Activated CD4-positive, alpha-beta T cell treated with anti-CD3 and anti-CD28 coated beads, Interleukin-10, Interleukin-2, amounts not matched to agents 100 ng/mL and 50 ng/mL, durations not matched to agents 16 hours and 8 hours (primary cell): ENCODE data around the gene ANKS1B.
"Not testable (repeated sequence)": the region's sequence is repeated elsewhere in the genome, so short reads cannot be mapped to it uniquely, and the experiment has no call there.

Experiments used
- DNase-seq: peaks from one replicate; pipeline ENCODE4 v3.0.0-alpha.2; 2020

The ANKS1B gene

DNA sequence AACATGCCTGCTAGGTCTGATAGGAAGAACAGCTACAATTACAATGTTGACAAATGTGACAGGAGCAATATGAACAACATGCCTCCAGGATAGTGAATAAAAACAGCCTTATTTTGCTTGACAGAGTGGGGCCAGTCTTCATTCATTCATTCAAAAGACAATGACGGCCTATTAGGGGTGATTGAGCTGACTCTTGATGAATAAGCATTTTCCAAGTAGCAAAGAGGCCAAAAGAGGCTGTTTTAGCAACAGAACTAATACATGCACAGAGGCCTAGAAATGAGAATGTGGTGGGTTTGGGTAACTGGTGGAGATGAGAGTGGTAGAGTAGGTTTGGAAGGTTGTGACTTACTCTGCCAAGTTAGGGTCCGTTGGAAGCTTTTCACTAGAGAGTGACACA, 1201.3 kb downstream of the ANKS1B start:
- no peak for DNase-seq

DNA sequence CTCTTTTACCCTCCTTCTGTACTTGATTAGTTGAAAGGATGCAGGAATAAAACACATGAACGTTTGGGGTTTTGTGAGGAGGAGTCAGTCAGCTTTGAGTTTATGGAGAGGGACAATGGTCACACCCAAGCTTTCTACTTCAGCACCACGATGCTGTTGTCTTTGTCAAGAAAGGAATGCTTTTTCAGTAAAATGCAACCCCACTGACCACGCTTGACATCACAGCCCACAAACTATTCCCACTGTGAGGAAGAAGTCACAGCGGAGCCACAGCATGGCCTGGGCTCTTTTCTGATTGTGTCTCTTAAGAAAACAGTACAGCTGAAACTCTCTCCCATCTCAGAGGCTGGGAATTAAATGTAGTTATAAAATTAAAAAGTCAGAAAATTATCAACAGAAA, 1204.5 kb downstream of the ANKS1B start:
- DNase-seq, result no peak

GRCh38 chr12:98772818-98773217, 1211.9 kb downstream of the ANKS1B start:
- no peak for DNase-seq

DNA sequence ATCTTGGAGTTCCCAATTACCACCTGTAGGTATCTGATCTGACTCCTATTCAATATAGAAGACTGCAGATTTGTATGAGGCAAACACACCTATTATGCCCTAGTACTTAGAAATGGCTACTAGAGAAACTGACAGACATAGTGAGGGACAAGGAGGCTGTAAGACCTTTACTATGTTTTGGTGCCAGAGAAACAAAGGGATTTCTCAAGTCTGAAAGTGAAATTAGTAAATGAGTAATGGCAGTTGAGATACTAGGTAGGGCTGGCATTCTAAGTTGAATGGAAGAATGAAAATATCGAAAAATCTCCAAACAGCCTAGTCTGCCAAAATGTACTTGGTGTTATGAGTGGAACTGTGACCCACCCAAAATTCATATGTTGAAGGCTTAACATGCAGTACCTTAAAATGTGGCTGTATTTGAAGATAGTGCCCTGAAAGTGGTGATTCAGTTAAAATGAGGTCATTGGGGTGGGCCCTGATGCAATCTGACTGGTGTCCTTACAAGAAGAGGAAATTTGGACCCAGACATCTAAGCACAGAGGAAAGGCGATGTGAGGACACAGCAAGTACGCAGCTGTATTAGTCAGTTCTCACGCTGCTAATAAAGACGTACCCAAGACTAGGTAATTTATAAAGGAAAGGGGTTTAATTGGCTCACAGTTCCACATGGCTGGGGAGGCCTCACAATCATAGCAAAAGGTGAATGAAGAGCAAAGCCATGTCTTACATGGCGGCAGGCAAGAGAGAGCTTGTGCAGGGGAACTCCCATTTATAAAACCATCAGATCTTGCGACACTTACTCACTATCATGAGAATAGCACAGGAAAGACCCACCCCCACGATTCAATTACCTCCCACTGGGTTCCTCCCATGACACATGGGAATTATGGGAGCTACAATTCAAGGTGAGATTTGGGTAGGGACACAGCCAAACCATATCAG, 1212.7 kb downstream of the ANKS1B start:
- no peak for DNase-seq

DNA sequence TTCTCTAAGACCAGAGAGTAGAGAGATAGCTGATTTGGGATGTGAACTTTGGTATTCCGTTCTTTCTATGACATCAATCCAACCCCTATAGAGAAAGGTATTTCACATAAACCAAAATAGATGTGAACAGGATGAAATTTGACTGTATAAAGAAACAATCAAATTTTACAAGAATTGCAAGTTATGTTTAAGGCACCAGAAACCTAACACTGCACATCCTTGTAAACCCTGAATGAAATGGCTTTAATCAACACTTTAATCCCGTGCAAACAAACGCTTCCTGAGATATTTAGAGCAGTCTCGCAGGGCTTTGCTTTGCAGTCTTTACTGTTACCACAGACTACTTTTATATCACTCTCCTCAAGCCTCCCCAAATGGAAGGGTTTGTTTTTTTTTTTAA, 1214.5 kb downstream of the ANKS1B start:
- DNase-seq, result no peak

- no peak for DNase-seq
These were observed 1215.7 kb downstream of the ANKS1B start for GRCh38 chr12:98769068-98769467.

DNA sequence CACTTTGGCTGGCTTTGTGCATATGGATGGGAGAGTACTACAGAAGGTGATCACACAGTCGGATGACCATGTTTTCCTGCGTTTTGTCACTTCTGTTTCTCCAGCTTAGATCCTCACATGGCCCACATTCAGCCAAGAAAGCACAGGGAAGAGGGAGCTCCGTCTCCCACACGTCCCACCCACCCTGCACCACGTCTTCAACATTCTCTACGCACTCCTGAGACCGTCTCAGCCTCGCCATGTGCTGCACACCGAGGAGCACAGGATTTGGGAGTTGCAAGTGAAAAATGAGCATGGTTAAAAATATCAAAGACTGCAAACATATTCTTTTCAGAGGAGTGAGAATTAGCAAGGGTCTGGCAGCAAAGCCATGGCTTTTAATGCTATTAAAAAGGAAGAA, 1217.5 kb downstream of the ANKS1B start:
- no peak for DNase-seq

GRCh38 chr12:98763656-98764055, 1221.1 kb downstream of the ANKS1B start:
- DNase-seq, result no peak

DNA sequence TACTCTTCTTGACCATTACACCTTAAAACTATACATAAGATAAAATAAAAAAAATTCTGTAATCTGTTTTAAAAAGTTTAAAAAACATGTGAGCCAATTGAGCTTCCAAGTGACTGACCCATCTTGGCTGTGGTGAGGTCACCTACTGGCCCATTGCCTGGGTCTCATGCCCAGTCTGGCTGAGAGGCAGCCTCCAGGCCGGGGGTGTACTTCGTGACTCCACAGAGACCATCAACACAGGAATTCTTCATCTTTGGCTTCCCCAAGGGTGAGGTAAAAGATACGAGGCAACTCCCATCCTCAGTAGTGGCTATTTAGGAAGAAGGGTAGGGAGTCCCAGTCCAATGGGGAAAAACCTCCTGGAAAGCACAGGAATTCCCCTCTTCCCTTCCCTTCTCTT, 1226.4 kb downstream of the ANKS1B start:
- no peak for DNase-seq

- no peak for DNase-seq
These were observed 1227.3 kb downstream of the ANKS1B start for GRCh38 chr12:98757455-98757854.

DNA sequence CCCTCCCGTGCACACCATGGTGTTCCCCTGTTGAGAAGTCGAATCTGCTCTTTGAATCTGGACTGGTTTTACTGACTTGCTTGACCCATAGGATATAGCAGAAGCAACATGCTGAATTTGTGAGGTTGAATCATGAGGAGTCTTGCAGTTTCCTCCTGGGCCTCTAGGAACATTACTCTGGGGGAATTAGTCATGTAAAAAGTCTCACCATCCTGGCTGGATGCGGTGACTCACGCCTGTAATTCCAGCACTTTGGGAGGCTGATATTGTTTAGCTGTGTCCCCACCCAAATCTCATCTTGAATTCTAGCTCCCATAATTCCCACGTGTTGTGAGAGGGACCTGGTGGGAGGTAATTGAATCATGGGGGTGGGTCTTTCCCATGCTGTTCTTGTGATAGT, 1228.9 kb downstream of the ANKS1B start:
- not testable (repeated sequence) for DNase-seq

DNA sequence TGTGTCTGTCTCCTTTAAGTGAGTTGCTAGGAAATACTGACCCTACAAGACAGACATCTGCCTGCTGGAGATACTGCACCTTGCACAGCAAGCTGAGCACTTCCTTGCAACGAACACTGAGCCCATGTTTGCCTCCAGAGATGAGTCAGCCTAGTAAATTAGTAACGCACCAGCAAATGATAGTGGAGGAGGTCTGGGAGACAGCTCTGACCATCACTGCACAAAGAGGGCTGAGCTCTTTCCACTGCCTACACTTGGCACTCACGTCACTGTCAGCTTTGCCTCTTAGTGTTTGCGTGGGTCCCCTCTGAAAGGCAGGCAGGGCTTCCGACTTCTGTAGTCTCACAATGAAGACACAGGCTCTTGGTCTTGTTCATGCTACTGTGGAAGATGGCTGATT, 1230.6 kb downstream of the ANKS1B start:
- peak; percentile 90 for DNase-seq

GRCh38 chr12:98752726-98753125, 1232.0 kb downstream of the ANKS1B start:
- DNase-seq, result no peak

GRCh38 chr12:98751580-98752115, 1233.1 kb downstream of the ANKS1B start:
- no peak for DNase-seq

GRCh38 chr12:98750511-98750910, 1234.2 kb downstream of the ANKS1B start:
- DNase-seq, result no peak

- no peak for DNase-seq
These were observed 1236.3 kb downstream of the ANKS1B start for GRCh38 chr12:98748463-98748862.

DNA sequence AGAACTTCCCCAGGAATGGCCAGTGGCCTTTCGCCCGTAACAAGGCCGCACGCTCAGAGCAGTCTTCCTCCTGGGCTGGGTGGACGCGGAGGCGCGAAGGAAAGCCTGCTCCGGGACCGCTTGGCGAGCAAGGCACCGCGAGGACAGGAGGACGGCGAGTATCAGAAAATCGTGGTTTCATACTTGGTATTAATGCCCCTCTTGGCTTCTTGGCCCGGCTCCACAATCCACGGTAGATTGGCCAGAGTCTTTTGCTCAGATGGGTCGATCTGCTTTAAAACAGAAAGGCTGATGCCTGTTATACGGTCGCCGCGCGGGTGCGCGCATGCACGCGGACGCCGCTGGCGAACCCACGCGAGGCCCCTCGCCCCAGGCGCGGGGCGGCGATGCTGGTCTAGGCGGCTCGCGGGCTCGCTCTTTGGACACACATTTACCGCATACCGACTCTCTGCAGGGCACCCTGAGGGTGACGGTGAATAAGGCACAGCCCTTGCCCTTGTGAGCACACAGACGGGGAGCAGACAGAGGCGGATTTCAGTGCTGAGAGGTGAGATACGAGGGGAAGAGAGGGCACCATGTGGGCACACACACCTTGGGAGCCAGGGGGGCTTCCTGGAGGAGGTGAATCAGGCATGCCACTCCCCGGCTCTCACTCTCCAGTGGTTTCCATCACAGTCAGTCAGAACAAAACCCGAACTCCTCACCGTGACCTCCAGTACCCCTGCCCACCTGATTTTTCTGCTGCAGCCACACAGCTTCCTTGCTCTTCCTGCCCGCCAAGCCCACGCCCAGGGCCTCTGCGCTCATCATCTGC, 1239.0 kb downstream of the ANKS1B start:
- DNase-seq, result peak; percentile 50

DNA sequence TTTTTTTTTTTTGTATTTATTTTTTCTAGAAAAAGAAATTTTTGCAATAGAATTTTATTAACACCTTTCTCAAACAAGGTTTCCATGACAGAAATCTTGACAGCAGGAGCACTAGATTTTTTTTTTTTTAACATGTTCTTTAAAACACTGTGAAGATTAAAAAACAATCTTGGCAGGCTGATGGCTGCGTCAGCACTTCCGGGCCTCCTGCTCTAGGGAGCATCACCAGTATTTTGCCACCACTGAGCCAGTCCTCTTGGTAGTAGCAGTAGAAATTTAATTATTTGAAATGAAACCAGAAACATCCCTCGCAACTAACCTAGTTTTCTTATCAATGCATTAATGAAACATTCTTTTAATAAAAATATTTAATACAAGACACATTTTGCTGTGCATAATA, 1240.1 kb downstream of the ANKS1B start:
- no peak for DNase-seq

DNA sequence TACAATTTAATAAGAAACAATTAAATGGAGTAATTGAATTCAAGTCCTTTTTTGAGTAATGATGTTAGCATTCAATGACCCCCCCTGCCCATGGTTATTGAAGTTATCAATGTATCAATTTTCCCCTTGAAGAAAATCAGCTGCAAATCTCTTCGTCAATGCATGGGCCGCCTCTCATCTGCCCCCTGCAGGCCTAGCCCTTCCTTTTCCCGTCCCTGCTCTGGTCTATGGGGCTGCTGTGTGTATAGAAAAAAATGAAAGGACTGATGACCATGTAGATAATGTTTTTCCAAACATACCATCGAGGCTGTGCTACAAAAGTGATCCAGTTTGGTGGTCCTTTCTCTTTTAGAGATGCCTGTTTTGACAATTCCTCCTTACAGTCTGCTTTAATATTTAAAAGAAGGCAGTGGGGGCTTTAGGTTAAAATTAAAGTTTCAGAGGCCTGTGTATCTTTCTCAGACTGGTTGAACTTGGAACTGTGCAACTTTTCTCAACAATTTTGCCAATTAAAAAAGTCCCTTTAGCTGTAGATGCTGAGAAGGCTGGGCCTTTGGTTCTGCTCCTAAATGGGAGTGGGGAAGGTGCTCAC, 1241.3 kb downstream of the ANKS1B start:
- peak; percentile 70 for DNase-seq

DNA sequence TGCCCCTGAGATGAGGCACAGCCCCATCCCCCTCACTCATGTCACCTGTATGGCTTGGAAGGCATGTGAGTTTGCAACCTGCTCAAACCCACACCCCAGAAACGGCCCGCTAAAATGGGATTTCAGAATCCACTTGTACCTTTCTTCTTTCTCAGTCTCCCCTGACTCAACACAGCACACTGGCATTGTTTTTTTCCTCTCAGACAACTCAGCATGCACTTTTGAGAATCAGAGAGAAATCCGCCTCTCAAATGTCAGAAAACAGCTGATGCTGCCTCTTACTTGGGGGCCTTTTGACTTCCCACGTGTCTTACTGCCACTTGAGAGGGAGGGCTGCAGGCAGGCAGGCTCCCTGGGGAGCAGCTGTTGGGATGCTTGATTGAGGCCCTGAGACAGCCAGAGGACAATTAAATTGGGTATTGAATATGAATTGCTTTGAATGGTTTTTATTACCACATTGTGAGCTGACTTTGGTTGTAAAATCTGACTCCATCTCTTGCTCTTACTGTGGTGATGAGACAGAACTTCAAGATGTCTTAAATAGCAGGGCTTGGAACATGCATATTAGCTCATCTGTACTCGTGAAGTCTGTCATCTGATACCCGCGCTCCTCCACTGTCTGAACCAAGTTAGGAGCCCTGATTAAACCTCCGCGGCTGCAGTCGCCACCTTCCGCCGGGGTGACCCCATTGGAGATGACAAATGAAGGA, 1243.0 kb downstream of the ANKS1B start:
- DNase-seq, result peak; percentile 64

DNA sequence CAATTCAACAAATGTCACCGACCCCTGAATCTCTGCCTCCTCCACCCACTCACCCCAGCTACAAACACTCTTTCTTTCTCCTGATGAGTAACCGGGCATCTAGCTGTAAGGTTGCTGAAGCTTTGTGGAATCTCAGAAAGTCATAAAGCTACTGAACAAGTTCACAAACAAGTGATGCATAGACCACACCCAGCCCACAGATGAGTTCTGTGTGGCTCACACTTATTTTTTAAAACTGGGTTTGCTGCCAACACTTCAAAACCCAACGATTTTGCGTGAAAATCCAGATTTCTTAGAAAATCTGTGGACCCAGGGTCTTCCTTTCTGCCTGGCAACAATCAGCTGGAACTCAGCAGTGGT, 1243.6 kb downstream of the ANKS1B start:
- peak; percentile 85 for DNase-seq

DNA sequence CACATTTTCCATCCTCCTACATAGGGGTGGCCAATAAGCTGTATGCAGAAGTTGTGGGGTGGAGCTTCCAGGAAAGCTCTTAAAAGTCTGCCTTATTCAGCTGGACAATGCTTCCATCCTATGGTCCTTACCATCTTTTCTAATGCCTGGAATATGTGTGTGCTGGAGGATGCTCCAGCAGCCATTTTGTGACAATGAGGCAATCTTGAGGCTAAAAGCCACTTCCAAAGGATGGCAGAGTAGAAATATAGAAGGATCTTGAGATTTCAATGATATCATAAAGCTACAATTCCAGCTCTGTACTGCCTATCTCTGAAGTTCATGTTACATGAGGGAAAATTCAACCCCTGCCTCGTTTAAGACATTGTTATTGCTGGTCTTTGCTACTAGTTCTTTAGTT, 1244.0 kb downstream of the ANKS1B start:
- no peak for DNase-seq

DNA sequence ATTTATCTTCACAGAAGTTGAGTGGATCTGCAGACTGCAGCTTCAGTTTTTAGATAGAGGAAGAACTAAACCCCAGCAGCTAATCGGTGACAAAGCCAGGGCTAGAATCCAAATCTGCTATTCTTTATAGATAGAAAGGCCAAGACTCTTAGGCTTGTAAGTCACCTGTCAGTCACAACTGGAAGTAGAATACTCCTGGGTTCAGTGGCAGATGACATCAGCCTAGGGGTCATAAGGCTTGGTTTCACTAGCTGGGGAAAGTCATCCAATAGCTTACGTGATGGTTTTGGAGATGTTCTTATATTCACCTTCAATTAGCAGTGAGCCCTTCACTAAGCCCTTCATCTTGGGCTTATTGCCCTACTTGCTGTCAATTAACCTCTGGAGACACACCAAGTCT, 1246.2 kb downstream of the ANKS1B start:
- DNase-seq, result peak; percentile 31
